K562 (cell line): ENCODE data around the gene FSD1L.

Experiments
- CAMTA2 ChIP-seq: fragments of 250-450 bp; sonication (Bioruptor Pico); conservative IDR thresholded peaks from 2 replicates; pipeline ENCODE4 v1.5.1; 2022
- CBX2 ChIP-seq: fragments of 200-600 bp; sonication (generic); IDR thresholded peaks from one replicate; pipeline ENCODE4 v1.6.1; 2012; ENCODE audit warnings: mild to moderate bottlenecking, low read length, inconsistent platforms; ENCODE audit not compliant: insufficient read depth, poor library complexity, severe bottlenecking
- CEBPB ChIP-seq: fragments of 450-650 bp; IDR thresholded peaks from 2 replicates; pipeline ENCODE4 v1.6.1; 2016; ENCODE audit warnings: missing genetic modification characterization, missing compliant biosample characterization
- CUX1 ChIP-seq: fragments of 200-800 bp; sonication (Bioruptor generic); IDR thresholded peaks from 2 replicates; pipeline ENCODE4 v1.6.1; 2016; ENCODE audit warnings: missing genetic modification characterization, missing compliant biosample characterization
- E2F5 ChIP-seq: sonication (generic); formaldehyde crosslinking; IDR thresholded peaks from 2 replicates; pipeline ENCODE4 v1.8.0; 2022; ENCODE audit warnings: mild to moderate bottlenecking, missing genetic modification reagents
- EP300 ChIP-seq: IDR thresholded peaks from 2 replicates; pipeline ENCODE4 v1.6.1; 2012; ENCODE audit warnings: low read length, improper control_type of control experiment
- ETS1 ChIP-seq: conservative IDR thresholded peaks from 2 replicates; pipeline ENCODE4 v1.6.1; 2011; ENCODE audit warnings: low read depth, mild to moderate bottlenecking, low read length; ENCODE audit not compliant: control insufficient read depth
- FOS ChIP-seq: IDR thresholded peaks from 3 replicates; pipeline ENCODE4 v1.6.1; 2011; ENCODE audit not compliant: insufficient read length; ENCODE audit errors: extremely low read depth
- LEF1 ChIP-seq: fragments of 450-650 bp; IDR thresholded peaks from 2 replicates; pipeline ENCODE4 v1.6.1; 2016; ENCODE audit warnings: mild to moderate bottlenecking
- MAX ChIP-seq: sonication (generic); formaldehyde crosslinking; IDR thresholded peaks from 2 replicates; pipeline ENCODE4 v1.9.0; 2022; ENCODE audit warnings: mild to moderate bottlenecking, missing genetic modification reagents
- POLR2AphosphoS5 ChIP-seq: IDR thresholded peaks from 2 replicates; pipeline ENCODE4 v1.6.1; 2011; ENCODE audit warnings: mild to moderate bottlenecking, low read depth, low read length, moderate library complexity; ENCODE audit not compliant: control insufficient read depth, insufficient read depth
- TAF15 ChIP-seq: fragments of 200-400 bp; formaldehyde crosslinking; IDR thresholded peaks from 2 replicates; pipeline ENCODE4 v1.6.1; 2017; ENCODE audit warnings: mild to moderate bottlenecking, low read depth, low read length, moderate library complexity
- ZNF165 ChIP-seq: fragments of 250-450 bp; sonication (Bioruptor Pico); IDR thresholded peaks from 2 replicates; pipeline ENCODE4 v1.4.0; 2020; ENCODE audit warnings: borderline replicate concordance
- TF ChIP-seq, protein P1 (sequence below): sonication (generic); formaldehyde crosslinking; IDR thresholded peaks from 2 replicates; pipeline ENCODE4 v1.5.0; 2020; ENCODE audit warnings: missing genetic modification reagents

DNA sequence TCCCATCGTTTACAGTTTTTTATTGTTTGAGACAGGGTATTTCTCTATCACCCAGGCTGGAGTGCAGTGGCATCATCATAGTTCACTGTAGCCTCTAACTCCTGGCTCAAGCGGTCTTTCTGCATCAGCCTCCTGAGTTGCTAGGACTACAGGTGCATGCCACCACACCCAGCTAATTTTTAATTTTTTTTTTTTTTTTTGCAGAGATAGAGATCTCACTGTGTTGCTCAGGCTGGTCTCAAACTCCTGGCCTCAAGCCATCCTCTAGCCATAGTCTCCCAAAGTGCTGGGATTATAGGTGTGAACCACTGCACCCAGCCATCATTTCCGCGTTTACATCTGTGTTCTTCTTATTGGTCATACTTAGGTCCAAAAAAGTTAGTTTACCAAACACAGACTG lies 53.6 kb downstream of the FSD1L start:
- no peak for TF ChIP-seq ETS1
- no peak for TF ChIP-seq CEBPB (tag)
- no peak for TF ChIP-seq EP300
- TF ChIP-seq CBX2, result no peak
- TF ChIP-seq TAF15, result no peak
- TF ChIP-seq, protein P1, sequence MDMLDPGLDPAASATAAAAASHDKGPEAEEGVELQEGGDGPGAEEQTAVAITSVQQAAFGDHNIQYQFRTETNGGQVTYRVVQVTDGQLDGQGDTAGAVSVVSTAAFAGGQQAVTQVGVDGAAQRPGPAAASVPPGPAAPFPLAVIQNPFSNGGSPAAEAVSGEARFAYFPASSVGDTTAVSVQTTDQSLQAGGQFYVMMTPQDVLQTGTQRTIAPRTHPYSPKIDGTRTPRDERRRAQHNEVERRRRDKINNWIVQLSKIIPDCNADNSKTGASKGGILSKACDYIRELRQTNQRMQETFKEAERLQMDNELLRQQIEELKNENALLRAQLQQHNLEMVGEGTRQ, result no peak
- TF ChIP-seq LEF1, result no peak
- TF ChIP-seq E2F5 (CRISPR knock-in tag), result no peak
- TF ChIP-seq CUX1 (CRISPR knock-in tag), result no peak
- no peak for TF ChIP-seq ZNF165 (CRISPR knock-in tag)
- no peak for TF ChIP-seq CAMTA2 (CRISPR knock-in tag)
- TF ChIP-seq MAX, result no peak
- TF ChIP-seq FOS, result no peak
- TF ChIP-seq POLR2AphosphoS5, result no peak
